T47D (cell line): ENCODE data around the gene ZNF397.

Experiments
- DNase-seq, 2 experiments: peaks; one replicate each; pipeline versions ENCODE4 v3.0.0 to v3.0.0-alpha.2; 2011 to 2012; ENCODE audit warnings: low read depth in 1 of 2, low spot score in 1 of 2
- JUND ChIP-seq: IDR thresholded peaks from 2 replicates; pipeline ENCODE4 v1.6.1; 2012; ENCODE audit warnings: low read depth
- in situ Hi-C: cut with HindIII; loops from 2 replicates; pipeline ENCODE4 v1.10.0; 2016; ENCODE audit warnings: low sequenced_read_pairs, low pct_unique_long_range_greater_than_20kb

Gene ZNF397

GRCh38 chr18:35253655-35254287 lies 12.9 kb downstream of the ZNF397 start:
- DNase-seq, result no peak
- TF ChIP-seq JUND, result no peak
- in situ Hi-C loops, result no loop called here

GRCh38 chr18:35256947-35257346 lies 16.1 kb downstream of the ZNF397 start:
- no peak for TF ChIP-seq JUND
- in situ Hi-C loops, result no loop called here
- DNase-seq, result no peak

- TF ChIP-seq JUND, result no peak
- DNase-seq, result no peak
- in situ Hi-C loops, result no loop called here
Observed at GRCh38 chr18:35264409-35264808, 23.6 kb downstream of the ZNF397 start.

GRCh38 chr18:35267161-35267651 lies 26.4 kb downstream of the ZNF397 start:
- TF ChIP-seq JUND, result no peak
- no peak for DNase-seq
- in situ Hi-C loops, result no loop called here

- in situ Hi-C loops, result no loop called here
- no peak for TF ChIP-seq JUND
- no peak for DNase-seq
Observed at GRCh38 chr18:35267809-35268208, 27.0 kb downstream of the ZNF397 start.

GRCh38 chr18:35268821-35269220 lies 28.0 kb downstream of the ZNF397 start:
- no peak for TF ChIP-seq JUND
- in situ Hi-C loops, result no loop called here
- no peak for DNase-seq

- TF ChIP-seq JUND, result no peak
- DNase-seq, result no peak
- in situ Hi-C loops, result no loop called here
Observed at GRCh38 chr18:35271656-35272055, 30.8 kb downstream of the ZNF397 start.

- TF ChIP-seq JUND, result no peak
- no peak for DNase-seq
- in situ Hi-C loops, result no loop called here
Observed at GRCh38 chr18:35276267-35276666, 35.4 kb downstream of the ZNF397 start.

- no peak for TF ChIP-seq JUND
- in situ Hi-C loops, result no loop called here
- DNase-seq, result no peak
Observed at GRCh38 chr18:35277633-35278032, 36.8 kb downstream of the ZNF397 start.

- no peak for DNase-seq
- in situ Hi-C loops, result no loop called here
Observed at GRCh38 chr18:35278085-35278484, 37.3 kb downstream of the ZNF397 start.

GRCh38 chr18:35278969-35279368 lies 38.1 kb downstream of the ZNF397 start:
- DNase-seq, result no peak
- in situ Hi-C loops, result no loop called here
- no peak for TF ChIP-seq JUND

More at GRCh38 chr18:35278085-35278484, 37.3 kb downstream of the ZNF397 start:
- no peak for TF ChIP-seq JUND

- DNase-seq, result no peak
- no peak for TF ChIP-seq JUND
- in situ Hi-C loops, result no loop called here
Observed at GRCh38 chr18:35282353-35282752, 41.5 kb downstream of the ZNF397 start.

GRCh38 chr18:35283923-35284794 lies 43.3 kb downstream of the ZNF397 start:
- no peak for TF ChIP-seq JUND
- in situ Hi-C loops, result no loop called here
- no peak for DNase-seq

GRCh38 chr18:35284841-35285240 lies 44.0 kb downstream of the ZNF397 start:
- no peak for DNase-seq
- no peak for TF ChIP-seq JUND
- in situ Hi-C loops, result no loop called here
